CD4-positive, alpha-beta T cell treated with Interleukin-4 for 1 hour (primary cell): ENCODE results near the gene TFE3.
"Not testable (repeated sequence)": the region's sequence is repeated elsewhere in the genome, so short reads cannot be mapped to it uniquely, and the experiment has no call there.

Experiments used
- DNase-seq, 2 donors: peaks; one replicate each; pipeline ENCODE4 v3.0.0-alpha.2; 2020 to 2022

TFE3 gene

GRCh38 chrX:48999030-48999429, 44.1 kb downstream of the TFE3 start:
- DNase-seq, result no peak

DNA sequence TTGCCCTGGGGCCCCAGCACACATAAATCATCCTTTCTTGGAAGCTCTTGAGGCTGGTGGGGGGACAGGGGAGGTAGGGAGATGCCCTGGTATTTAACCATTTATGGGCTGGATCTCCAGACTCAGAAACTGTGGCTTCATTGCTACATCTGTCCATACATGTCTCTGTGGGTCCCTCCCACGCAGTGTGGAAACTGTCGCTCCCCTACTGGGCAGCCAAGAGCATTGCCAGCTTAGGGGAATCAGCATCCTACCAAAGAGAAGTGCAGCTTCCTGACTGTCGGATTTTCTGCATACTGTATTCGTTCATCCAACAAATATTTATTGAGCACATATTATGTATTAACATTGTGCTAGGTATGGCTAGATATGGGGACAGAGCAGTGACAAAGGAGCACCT, 44.8 kb downstream of the TFE3 start:
- DNase-seq, result no peak

- no peak for DNase-seq
These were observed 45.3 kb downstream of the TFE3 start for GRCh38 chrX:48997865-48998264.

DNA sequence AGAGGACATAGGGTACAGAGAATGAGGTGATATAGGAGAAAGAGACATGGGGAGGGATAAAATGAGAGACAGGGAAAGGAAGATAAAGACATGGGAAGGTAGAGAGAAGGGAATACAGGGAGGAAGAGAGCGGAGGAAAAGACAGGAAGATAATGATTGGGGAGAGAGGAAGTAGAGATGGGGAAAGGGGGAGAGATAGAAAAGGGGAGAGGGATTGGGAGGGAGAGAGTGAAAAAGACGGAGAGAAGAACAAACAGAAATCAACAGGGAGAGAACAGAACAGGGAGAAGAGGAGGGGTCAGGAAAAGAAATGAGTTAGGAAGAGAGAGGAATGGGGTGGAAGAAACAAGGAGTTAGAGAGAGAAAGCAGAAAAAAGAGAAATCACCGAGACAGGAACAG, 45.7 kb downstream of the TFE3 start:
- DNase-seq, result no peak

GRCh38 chrX:48996969-48997368, 46.2 kb downstream of the TFE3 start:
- DNase-seq, result no peak

GRCh38 chrX:48992341-48992740, 50.8 kb downstream of the TFE3 start:
- no peak for DNase-seq

DNA sequence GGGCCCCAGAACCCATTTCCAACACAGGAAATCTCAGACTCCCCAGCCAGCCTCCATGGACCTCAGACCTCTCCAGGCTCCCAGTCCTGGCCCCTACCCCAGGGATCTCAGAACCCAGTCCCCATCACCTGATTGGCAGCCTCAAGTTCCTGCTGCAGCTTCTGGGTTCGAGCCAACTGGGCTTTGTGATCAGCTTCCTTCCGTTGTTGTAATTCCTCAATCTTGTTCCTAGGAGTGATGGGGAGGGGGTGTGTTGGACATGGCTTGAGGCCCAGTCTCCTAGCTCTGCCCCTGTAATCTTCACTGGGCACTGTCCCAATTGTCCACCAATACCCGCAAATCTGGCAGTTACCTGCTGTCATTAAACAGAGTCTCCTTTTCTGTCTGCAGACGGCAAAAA, 53.7 kb downstream of the TFE3 start:
- DNase-seq, result no peak

- no peak for DNase-seq
These were observed 59.3 kb downstream of the TFE3 start for GRCh38 chrX:48983896-48984295.

DNA sequence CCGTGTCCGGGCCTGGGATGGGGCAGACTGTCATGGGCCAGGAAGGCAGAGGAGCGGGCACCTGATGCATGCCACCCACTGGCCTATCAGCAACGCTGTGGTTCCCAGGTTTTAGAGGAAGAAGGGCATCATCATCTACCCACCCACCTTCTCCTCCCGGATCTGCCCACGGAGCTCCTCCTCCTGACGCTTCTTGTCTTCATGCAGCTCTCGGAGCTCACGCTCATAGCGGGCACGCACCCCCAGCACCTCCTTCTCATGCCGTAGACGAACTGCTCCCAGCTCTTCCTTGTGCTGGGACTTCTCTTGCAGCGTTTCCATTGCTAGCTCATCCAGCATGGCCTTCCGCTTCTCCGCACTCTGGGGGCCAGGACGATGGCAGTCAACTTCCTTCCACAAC, 60.1 kb downstream of the TFE3 start:
- DNase-seq, result no peak

DNA sequence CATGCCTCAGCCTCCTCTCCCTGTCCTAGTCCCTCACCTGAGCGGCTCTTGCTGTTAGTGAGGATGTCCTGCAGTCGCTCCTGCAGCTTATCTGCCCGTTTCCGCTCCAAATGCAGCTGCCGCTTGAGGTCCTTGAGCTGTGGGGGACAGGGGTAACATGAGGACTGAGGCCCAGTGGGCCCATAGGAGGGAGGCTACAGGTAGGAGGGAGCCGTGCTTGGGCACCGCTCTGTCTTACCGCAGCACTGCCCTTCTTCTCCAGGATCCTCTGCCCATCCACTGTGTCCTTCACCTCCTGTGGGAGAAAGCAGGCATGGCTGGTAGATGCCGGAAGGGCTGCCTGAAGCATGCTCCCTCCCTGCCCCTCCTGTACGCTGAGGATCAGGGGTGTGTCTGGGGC, 62.0 kb downstream of the TFE3 start:
- no peak for DNase-seq

DNA sequence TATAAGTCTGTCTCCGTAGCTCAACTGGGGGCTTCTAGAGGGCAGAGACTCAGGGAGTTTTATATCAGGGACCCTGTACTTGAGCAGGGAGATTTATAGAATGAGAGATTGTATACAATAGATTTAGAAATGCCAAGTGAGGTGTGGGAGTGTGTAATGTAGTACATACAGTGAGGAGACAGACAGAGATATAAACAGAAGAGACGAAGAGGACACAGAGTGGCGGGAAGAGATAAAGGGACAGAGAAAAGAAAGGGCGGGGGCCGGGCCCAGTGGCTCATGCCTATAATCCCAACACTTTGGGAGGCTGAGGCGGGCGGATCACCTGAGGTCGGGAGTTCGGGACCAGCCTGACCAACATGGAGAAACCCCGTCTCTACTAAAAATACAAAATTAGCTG, 62.8 kb downstream of the TFE3 start:
- not testable (repeated sequence) for DNase-seq
